ENCODE results near the gene NISCH.

Gene NISCH

GRCh38 chr3:52443268-52443610 lies 12.2 kb upstream of the NISCH start:
- no peak for TF ChIP-seq CTCF (conservative IDR thresholded peaks at IDR 0.05; ENCODE audit: low read depth, low read length)
- no peak overlapping the region for H3K4me3 ChIP-seq (ENCODE audit: low read depth, low read length)

GRCh38 chr3:52443791-52444687 lies 11.4 kb upstream of the NISCH start:
- no peak for TF ChIP-seq CTCF (conservative IDR thresholded peaks at IDR 0.05; ENCODE audit: low read depth, low read length)
- DNase-seq (ENCODE audit: low read depth), result no peak
- no peak overlapping the region for H3K4me3 ChIP-seq (ENCODE audit: low read depth, low read length)

More at GRCh38 chr3:52443268-52443610, 12.2 kb upstream of the NISCH start:
- DNase-seq (ENCODE audit: low read depth), result no peak

GRCh38 chr3:52444860-52445793 lies 10.3 kb upstream of the NISCH start, which contains the start of gene SEMA3G:
SEMA3G (minus strand) TSS chr3:52445103; CDS start chr3:52445027, 76 bp downstream.
- TF ChIP-seq CTCF (conservative IDR thresholded peaks at IDR 0.05; ENCODE audit: low read depth, low read length), result peak; percentile 62
- no peak within 1 kb of the TSS for H3K4me3 ChIP-seq (ENCODE audit: low read depth, low read length)
- DNase-seq (ENCODE audit: low read depth), result peak; percentile 65

GRCh38 chr3:52446042-52446441 lies 9.4 kb upstream of the NISCH start:
- peak; percentile 9 for TF ChIP-seq CTCF (conservative IDR thresholded peaks at IDR 0.05; ENCODE audit: low read depth, low read length)
- H3K4me3 ChIP-seq (ENCODE audit: low read depth, low read length), result no peak overlapping the region
- DNase-seq (ENCODE audit: low read depth), result no peak

GRCh38 chr3:52446631-52447511 lies 8.5 kb upstream of the NISCH start:
- TF ChIP-seq CTCF (conservative IDR thresholded peaks at IDR 0.05; ENCODE audit: low read depth, low read length), result peak; percentile 100
- peak; percentile 58 for DNase-seq (ENCODE audit: low read depth)
- no peak overlapping the region for H3K4me3 ChIP-seq (ENCODE audit: low read depth, low read length)

All from choroid plexus epithelial cell (primary cell).